Erythroblast (primary cell): ENCODE measurements around the gene ASB3.

ENCODE experiments used
- GATA1 ChIP-seq: IDR thresholded peaks from 2 replicates; pipeline ENCODE4 v1.6.1; 2011; ENCODE audit warnings: low read depth, mild to moderate bottlenecking, control low read depth, low read length, moderate library complexity
- POLR2A ChIP-seq: IDR thresholded peaks from 2 replicates; pipeline ENCODE4 v1.6.1; 2011; ENCODE audit warnings: mild to moderate bottlenecking, low read length

DNA sequence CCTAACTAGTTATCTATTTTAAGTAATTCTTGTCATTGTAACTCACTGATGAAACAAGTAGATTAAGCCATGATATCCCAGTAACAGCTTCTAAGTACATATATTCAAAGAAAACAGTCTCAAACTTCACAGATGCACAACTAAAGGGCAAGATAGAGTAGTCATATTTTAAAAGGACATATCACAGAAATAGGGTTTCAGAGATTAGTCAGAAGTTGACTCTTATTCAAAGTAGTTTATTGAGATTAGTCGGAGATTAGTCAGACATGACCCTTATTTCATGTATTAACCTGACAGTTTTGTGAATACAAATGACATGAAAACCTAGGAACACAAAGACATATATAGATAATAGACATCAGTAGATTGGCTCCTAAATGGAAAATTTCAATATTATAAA is 35.0 kb downstream of the ASB3 start:
- no peak for TF ChIP-seq POLR2A
- no peak for TF ChIP-seq GATA1
